Measurements from ENCODE around the gene SLC27A1. TPM values are rescaled to one million over a fixed set of nuclear protein-coding genes. Genes with fewer than 3 reads are reported as not detected.

SLC27A1 gene
- total and polyA plus RNA-seq, 11 donors, result 22.1 to 70.3 (median 47.6) TPM

DNA sequence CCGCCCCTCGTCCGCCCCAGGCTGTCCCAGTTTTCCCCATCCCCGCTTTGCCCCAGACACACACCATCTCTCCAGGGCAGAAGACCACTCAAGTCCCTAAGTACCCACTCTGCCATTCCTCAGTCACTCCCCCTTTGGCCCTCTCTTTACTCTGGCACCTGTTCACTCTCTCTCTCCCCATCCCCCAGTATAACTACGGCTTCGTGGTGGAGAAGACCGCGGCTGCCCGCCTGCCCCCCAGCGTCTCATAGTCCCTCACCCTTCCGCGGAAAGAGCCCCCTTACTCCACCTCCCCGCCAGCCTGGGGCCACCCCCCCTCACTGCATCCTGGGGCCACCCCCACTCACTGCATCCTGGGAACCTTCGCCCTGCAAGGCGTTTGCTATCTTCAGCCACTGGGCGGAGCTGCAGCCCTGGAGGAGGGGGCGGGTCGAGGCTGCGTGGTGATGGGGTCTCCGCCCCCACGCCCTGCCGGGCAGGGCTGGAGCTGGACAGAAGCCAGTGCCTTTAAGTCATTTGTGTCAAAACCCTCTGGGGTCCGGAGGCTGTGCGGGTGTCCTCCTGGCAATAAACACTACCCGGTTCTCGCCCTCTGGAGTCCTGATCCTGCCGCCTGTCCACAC lies 45.5 kb upstream of the SLC27A1 start:
- Histone ChIP-seq H3K27ac (no peak overlapping the region), H3K4me3 (no peak overlapping the region), H3K4me1 (peaks cover 0 to 15% (median 6%) of the 10 kb centered on the region in 12 donors), H3K36me3 (peaks cover 0 to 11% (median 0%) of the 10 kb centered on the region in 9 donors), H3K9me3 (no peaks in the 10 kb centered on the region), H3K27me3 (no peaks in the 10 kb centered on the region)
- peak in 10 of 12 donors; percentile 14 to 46 (median 32) for TF ChIP-seq CTCF (IDR thresholded peaks at IDR 0.05)
- no peak for TF ChIP-seq POLR2A (IDR thresholded peaks at IDR 0.05)
- WGBS, 4 donors, result 27 to 41% (median 33%) methylated on average over 18 to 27 of the region's 27 CpGs
- ATAC-seq, result peak; percentile 18 to 54 (median 43)
- peak in 1 of 5 donors; percentile 24 for DNase-seq
- intact Hi-C loops (cut with DNase I), result loop anchor here in 1 of 10 donors (5.0 kb wide), 1 partner anchor 37 kb away; the partner anchor contains the start of gene NXNL1

DNA sequence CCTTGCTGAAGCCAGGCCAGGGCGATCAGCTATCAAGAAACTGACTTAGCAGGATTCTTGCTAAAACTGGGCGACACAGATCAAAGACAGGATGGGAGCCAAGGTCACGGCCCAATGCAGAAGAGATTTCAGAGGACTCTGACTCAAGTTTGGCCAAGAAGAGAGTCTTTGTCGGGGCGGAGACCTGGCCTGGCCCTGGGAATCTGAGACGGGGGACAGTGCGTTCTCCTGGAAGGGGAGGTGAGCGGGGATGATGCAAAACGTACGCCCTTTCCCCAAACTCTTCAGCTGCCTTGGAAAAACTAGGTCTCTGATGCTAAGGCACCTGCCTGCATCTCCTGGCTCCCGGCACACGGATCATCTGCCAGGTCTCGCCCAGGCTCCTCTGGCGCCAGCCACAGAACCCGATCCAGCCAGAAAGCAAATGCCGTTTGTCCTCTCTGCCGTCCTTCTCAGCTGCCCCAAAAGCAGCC lies 40.6 kb upstream of the SLC27A1 start:
- no peaks in the 10 kb centered on the region for H3K36me3 ChIP-seq
- ATAC-seq (no peak), DNase-seq (peak in 1 of 5 donors; percentile 41)
- H3K27ac ChIP-seq, result no peak overlapping the region
- no peaks in the 10 kb centered on the region for H3K27me3 ChIP-seq
- WGBS, 4 donors, result 66 to 74% (median 69%) methylated on average over 16 to 17 of the region's 17 CpGs
- intact Hi-C loops (cut with DNase I), result no loop called here
- no peak for TF ChIP-seq CTCF (IDR thresholded peaks at IDR 0.05)
- TF ChIP-seq POLR2A (IDR thresholded peaks at IDR 0.05), result no peak
- H3K4me3 ChIP-seq, result no peak overlapping the region
- no peaks in the 10 kb centered on the region for H3K9me3 ChIP-seq
- peaks cover 0 to 5% (median 0%) of the 10 kb centered on the region in 12 donors for H3K4me1 ChIP-seq

- DNase-seq, result peak in 1 of 5 donors; percentile 3
- TF ChIP-seq POLR2A (IDR thresholded peaks at IDR 0.05) (no peak), CTCF (IDR thresholded peaks at IDR 0.05) (no peak)
- WGBS, 4 donors, result 88 to 90% (median 89%) methylated on average over 7 of the region's 7 CpGs
- Histone ChIP-seq H3K36me3 (peaks cover 0 to 4% (median 0%) of the 10 kb centered on the region in 9 donors), H3K27ac (no peak overlapping the region), H3K4me3 (no peak overlapping the region), H3K9me3 (peaks cover 0 to 5% (median 0%) of the 10 kb centered on the region in 12 donors), H3K4me1 (no peaks in the 10 kb centered on the region), H3K27me3 (no peaks in the 10 kb centered on the region)
- intact Hi-C loops (cut with DNase I), result no loop called here
- no peak for ATAC-seq
Measured at GRCh38 chr19:17431417-17431816, 38.9 kb upstream of the SLC27A1 start.

- intact Hi-C loops (cut with DNase I), result no loop called here
- peak in 1 of 5 donors; percentile 17 for DNase-seq
- TF ChIP-seq POLR2A (IDR thresholded peaks at IDR 0.05) (no peak), CTCF (IDR thresholded peaks at IDR 0.05) (no peak)
- Histone ChIP-seq H3K36me3 (peaks cover 0 to 4% (median 0%) of the 10 kb centered on the region in 9 donors), H3K9me3 (peaks cover 0 to 5% (median 0%) of the 10 kb centered on the region in 12 donors), H3K4me1 (no peaks in the 10 kb centered on the region), H3K4me3 (no peak overlapping the region), H3K27ac (no peak overlapping the region), H3K27me3 (no peaks in the 10 kb centered on the region)
- WGBS, 4 donors, result 82 to 88% (median 85%) methylated on average over 7 of the region's 7 CpGs
- ATAC-seq, result no peak
Measured at GRCh38 chr19:17435218-17435617, 35.1 kb upstream of the SLC27A1 start.
